ENCODE results near the gene CEACAM19.
"Not testable (repeated sequence)": the region's sequence is repeated elsewhere in the genome, so short reads cannot be mapped to it uniquely, and the experiment has no call there.

CEACAM19 gene

DNA sequence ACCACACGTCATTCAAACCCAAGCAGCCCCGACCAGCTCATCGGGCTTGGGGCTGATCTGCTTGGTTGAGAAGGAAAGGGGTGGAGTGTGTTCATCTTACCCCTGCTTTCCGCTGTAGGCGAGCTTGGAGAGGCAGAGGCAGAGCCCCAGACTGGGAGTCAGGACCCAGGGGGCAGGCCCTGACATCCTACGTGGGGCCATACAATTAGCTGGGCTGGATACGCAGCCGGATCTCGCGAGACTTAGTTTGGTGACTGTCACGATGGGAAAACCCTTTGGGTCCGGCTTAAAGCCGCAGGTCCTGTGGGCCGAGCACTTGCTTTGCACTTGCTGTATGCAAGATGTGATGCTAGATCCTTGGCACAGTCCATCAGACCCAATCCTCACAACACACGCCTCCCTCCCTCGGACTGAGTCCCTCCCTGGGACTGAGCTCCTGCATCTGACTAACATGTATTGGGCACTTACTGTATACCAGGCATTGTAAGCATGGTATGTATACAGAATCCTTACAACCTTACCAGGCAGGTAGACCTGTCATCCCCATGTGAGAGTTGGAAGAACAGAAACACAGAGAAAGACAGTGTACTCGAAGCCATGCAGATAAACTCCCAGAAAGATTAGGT lies 31.4 kb downstream of the CEACAM19 start:
- no peak for DNase-seq

DNA sequence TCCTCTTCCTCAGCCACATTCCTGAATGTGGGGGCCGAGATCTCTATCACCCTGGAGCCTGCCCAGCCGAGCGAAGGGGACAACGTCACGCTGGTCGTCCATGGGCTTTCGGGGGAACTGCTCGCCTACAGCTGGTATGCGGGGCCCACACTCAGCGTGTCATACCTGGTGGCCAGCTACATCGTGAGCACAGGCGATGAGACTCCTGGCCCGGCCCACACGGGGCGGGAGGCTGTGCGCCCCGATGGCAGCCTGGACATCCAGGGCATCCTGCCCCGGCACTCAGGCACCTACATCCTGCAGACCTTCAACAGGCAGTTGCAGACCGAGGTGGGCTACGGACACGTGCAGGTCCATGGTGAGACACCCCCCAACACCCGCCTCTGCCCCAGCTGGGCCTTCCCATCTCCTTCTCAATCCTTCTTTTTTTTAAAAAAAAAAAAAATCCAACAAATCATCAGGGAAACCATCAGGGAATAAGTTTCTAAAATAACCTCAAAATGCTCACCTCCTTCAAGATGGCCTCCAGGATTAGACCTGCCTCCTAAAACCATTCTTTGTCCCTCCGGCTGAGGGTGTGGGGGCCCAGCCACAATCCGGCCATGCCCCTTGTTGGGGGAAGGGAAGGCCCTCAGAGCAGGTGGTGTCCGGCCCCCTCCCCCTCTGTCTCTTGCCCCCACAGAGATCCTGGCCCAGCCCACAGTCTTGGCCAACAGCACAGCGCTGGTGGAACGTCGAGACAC lies 32.2 kb downstream of the CEACAM19 start:
- DNase-seq: no peak

DNA sequence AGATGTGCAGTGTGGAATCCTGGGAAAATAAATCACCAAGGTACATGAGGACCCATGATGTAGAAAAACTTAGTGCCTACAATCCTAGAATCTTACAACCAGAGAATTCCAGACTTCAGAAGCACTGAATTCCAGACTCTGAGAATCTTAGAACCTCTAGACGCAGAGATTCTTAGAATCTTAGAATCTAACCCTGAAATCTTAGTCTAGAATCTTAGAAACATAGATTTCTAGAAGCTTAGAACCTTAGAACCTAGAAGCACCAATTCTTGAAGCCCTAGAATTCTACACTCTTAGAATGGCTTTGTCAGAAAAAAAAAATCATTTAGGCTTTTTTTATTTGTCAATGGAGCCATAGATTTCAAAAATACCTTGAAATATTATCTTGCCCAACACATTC lies 33.7 kb downstream of the CEACAM19 start:
- DNase-seq: no peak

DNA sequence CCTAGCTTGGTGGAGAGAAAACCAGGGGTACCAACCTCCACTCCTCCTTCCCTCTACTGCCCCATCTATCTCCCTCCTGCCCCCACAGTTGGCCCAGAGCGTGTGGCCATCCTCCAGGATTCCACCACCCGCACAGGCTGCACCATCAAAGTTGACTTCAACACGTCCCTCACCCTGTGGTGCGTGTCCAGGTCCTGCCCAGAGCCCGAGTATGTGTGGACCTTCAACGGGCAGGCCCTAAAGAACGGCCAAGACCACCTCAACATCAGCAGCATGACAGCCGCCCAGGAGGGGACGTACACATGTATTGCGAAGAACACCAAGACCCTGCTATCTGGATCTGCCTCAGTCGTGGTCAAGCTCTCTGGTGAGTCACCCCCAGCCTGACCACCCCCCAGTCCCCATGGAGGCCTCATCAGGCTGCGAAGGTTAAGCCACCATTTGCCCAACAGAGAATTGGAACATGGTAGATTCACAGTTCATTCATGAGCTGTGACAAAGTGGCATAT lies 34.3 kb downstream of the CEACAM19 start:
- DNase-seq: no peak

DNA sequence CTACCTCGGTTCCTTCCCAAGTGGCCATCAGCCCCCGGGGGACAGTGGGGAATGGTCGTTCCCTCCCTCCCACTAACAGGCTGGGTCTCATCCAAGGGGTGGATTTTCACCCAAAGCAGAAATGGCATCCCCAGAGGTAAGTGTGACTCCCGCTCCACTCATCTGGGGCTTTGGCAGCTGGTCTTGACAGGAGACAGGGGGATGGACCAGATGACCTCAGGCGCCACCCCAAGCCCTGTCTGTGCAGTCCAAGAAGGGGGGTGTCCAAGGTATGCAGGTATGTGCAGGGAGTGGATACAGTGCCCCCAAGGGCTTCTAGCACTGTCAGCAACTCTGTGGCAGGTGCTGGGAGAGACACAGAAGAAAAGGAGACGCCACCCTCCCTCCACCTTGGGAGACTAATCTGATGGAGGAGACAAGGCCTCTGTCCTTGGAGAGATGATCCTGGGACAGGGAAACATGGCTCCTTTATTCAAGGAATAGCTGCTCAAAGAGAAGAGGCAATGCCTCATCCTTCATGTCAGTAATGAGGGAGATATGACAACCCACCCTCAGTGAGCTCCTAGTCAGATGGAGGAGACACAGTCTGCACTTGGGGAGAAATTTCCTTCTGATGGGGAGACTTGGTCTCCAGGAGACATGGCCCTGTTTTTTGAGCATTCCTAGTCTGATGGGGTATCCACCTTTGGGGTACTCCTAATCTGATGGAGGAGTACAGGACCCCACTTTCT lies 35.4 kb downstream of the CEACAM19 start:
- DNase-seq: no peak

DNA sequence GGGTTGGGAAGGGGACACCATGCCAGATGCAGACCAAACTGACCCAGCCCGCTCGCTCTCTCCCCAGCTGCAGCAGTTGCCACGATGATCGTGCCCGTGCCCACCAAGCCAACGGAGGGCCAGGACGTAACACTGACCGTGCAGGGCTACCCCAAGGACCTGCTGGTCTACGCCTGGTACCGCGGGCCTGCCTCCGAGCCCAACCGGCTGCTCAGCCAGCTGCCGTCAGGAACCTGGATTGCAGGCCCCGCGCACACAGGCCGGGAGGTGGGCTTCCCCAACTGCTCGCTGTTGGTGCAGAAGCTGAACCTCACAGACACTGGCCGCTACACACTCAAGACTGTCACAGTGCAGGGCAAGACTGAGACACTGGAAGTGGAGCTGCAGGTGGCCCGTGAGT lies 36.5 kb downstream of the CEACAM19 start:
- DNase-seq: no peak

DNA sequence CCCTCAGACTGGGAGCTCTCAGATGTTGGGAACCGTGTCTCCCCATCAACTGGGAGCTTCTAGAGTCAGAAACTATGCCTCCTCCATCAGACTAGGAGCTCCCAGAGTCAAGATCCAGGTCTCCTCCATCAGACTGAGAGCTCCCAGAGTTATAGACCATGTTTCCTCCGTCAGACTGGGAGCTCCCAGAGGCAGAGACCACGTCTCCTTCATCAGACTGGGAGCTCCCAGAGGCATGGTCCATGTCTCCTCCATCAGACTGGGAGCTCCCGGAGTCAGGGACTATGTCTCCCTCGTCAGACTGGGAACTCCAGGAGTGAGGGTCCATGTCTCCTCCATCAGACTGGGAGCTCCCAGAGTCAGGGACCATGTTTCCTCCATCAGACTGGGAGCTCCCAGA lies 37.7 kb downstream of the CEACAM19 start:
- no peak for DNase-seq

DNA sequence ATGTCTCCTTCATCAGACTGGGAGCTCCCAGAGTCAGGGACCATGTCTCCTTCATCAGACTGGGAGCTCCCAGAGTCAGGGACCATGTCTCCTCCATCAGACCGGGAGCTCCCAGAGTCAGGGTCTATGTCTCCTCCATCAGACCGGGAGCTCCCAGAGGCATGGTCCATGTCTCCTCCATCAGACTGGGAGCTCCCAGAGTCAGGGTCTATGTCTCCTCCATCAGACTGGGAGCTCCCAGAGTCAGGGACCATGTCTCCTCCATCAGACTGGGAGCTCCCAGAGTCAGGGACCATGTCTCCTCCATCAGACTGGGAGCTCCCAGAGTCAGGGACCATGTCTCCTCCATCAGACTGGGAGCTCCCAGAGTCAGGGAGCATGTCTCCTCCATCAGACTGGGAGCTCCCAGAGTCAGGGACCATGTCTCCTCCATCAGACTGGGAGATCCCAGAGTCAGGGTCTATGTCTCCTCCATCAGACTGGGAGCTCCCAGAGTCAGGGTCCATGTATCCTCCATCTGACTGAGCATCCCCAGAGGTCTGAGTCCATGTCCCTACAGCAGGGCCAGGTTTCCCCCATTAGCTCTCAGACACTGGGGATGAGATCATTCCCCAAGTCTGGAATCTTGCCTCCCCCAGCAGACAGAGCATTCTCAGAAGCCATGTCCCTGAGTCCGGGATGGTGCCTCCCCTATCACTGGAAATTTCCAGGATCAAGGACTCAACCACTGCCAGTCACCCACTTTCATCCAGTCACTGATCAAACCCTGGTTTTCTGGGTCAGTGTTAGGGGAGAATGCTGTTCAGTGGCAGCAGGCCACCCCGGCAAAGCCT lies 38.4 kb downstream of the CEACAM19 start:
- DNase-seq: not testable (repeated sequence)

DNA sequence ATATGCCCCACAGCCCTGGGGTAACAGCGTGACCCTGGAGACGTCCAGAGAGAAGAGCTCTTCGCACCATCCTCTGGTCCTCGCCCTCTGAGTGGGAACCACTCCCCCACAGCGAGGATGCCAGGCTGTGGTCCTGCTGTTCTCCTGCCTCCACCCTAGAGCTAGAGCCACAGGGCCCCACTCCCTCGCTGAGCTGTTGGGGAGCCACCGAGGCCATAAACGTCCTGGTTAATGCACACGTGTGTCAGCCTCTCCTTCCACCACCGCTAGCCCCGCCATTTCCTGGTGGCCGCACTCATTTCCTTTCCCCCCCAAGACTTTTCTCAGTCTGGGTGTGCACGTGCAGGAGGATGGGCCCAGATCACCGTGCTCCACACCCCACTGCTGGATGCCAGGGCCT lies 39.2 kb downstream of the CEACAM19 start:
- DNase-seq: no peak

DNA sequence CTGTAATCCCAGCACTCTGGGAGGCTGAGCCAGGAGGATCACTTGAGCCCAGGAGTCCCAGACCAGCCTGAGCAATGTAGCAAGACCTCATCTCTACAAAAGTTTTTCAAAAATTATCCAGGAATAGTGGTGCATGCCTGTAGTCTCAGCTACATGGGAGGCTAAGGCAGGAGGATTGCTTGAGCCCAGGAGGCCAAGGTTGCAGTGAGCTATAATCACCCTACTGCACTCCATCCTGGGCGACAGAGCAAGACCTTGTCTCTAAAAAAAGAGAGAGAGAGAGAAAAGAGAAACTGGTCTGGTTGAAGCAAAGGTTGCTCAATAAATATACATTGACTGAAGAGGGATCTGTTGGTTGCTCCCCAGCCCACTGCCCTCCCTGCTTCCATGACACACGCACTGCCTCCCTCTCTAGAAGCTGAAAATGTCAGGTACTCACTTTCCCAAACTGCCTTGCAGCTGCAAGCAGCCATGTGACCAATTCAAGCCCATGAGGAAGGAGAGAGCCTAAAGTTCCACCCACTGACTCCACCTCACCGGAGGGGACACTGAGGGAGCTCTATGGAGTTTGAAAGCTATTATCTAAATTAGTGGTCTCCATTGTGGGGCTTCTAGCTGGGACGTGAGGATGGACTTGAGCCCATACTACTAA lies 41.7 kb downstream of the CEACAM19 start:
- no peak for DNase-seq

DNA sequence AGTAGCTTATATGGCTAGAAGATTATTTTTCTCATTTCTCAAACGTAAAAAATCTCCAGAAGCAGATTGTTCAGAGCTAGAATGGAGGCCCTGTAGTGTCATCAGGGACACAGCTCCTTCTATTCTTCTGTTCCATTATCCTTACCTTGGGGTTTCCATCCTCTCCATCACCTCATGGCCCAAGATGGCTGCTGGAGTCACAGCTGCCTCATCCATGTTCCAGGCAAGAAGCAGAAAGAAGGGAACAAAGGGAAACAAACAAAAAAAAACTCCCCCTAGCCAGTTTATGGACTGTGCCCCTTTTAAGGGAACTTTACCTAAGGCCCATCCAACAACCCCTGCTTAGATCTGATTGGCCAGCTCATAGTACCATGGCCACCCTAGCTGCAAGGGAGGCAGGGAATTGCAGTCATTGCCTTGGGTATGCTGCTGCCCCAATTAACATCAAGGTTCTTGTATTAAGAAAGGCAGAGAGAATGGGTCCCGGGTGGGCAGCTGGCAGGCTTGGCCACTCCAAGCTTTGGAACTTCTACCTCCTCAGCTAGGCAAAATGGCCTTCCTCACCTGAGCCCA lies 43.4 kb downstream of the CEACAM19 start:
- no peak for DNase-seq

DNA sequence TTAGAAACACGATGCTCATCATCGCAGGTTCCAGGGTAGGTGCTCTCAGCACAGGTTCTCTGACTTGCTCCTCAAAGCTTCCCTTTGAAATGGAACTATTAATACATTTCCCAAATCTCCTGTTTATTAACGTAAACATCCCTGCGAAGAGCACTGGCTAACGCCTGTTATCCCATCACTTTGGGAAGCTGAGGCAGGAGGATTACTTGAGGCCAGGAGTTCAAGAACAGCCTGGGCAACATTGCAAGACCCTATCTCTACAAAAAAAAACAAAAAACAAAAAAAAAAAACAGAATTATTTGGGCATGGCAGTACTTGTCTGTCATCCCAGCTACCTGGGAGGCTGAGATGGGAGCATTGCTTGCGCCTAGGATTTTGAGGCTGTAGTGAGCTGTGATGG lies 46.3 kb downstream of the CEACAM19 start:
- DNase-seq: no peak

DNA sequence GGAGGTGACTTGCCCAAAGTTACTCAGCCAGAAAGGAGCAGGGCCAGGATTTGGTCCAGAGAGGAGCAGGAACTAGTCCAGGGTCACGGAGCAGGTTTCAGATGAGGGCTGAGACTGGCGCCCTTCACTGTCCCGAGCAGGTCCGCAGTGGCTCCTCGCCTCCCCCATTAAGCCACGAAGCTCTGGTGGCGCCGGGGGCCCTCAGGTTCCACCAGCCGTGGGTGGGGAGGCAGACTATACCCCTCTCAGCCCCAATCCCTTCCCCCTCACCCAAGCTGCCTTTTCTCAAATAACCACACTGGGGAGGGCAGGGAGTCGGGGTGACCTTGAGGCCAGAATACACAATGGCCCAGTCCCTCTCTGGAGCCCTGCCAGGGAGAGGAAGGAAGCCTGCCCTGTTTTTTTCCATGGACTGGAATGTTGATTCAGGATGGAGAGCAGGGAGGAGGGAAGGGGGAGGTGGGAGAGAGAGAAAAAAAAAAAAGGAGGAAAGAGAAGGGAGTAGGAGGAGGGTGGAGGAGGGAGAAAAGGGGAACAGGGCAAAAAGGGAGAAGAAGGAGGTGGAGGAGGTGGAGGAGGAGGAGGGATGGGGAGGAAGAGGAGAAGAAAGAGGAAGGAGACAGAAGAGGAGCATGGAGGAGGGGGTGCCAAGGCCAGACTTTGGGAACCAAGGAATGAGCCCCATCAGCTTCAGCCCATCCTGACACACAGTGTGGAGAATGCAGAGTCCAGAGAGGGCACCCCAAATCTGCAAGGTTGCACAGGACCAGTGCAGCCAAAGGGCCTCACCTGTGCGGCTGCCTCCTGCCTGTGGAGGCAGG lies 47.4 kb downstream of the CEACAM19 start:
- no peak for DNase-seq

DNA sequence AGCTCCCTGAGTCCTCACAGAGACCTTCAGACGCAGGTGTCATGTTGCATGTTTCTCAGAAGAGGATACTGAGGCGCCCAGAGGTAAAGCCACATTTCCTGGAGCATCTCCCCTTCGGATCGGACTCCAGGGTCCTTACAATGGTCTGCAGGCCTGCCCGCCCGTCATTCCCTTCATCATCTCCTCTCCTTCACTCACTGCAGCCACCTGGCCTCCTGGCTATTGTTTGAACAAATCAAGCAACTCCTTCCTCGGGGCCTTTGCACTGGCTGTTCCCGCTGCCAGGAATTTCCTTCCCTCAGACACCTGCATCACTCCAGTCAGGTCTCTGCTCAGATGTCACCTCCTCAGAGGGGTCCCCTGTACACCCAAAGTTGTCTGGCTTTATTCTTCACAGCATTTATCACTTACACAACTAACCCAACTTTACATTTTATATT lies 48.0 kb downstream of the CEACAM19 start:
- no peak for DNase-seq

DNA sequence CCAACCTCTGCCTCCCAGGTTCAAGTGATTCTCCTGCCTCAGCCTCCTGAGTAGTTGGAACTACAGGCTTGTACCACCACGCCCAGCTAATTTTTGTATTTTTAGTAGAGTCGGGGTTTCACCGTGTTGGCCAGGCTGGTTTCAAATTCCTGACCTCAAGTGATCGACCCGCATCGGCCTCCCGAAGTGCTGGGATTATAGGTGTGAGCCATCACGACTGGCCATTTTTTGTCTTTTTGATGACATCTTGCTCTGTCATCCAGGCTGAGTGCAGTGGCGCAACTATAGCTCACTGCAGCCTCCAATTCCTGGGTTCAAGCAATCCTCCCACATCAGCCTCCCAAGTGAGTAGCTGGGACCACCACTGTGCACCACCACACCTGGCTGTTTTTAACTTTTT lies 49.1 kb downstream of the CEACAM19 start:
- not testable (repeated sequence) for DNase-seq

DNA sequence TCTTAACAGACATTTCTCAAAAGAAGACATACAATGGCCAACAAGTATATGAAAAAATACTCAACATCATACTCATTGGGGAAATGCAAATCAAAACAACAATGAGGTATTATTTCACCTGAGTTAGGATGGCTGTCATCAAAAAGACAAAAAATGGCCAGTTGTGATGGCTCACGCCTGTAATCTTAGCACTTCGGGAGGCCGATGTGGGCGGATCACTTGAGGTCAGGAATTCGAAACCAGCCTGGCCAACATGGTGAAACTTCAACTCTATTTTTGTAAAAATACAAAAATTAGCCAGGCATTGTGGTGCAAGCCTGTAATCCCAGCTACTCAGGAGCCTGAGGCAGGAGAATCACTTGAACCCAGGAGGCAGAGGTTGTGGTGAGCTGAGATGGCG lies 49.7 kb downstream of the CEACAM19 start:
- DNase-seq: no peak

DNA sequence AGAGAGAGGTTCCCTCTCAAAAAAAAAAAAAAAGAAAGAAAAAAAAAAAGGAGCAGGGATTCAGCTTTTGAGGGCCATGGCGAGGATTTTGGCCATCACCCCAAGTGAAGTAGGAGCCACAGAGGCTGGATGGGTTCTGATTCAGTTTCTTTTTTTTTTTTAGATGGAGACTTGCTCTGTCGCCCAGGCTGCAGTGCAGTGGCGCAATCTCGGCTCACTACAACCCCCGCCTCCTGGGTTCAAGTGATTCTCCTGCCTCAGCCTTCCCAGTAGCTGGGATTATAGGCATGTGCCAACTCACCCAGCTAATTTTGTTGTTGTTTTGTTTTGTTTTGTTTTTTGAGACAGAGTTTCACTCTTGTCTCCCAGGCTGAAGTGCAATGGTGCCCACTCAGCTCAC lies 50.1 kb downstream of the CEACAM19 start:
- DNase-seq: not testable (repeated sequence)

DNA sequence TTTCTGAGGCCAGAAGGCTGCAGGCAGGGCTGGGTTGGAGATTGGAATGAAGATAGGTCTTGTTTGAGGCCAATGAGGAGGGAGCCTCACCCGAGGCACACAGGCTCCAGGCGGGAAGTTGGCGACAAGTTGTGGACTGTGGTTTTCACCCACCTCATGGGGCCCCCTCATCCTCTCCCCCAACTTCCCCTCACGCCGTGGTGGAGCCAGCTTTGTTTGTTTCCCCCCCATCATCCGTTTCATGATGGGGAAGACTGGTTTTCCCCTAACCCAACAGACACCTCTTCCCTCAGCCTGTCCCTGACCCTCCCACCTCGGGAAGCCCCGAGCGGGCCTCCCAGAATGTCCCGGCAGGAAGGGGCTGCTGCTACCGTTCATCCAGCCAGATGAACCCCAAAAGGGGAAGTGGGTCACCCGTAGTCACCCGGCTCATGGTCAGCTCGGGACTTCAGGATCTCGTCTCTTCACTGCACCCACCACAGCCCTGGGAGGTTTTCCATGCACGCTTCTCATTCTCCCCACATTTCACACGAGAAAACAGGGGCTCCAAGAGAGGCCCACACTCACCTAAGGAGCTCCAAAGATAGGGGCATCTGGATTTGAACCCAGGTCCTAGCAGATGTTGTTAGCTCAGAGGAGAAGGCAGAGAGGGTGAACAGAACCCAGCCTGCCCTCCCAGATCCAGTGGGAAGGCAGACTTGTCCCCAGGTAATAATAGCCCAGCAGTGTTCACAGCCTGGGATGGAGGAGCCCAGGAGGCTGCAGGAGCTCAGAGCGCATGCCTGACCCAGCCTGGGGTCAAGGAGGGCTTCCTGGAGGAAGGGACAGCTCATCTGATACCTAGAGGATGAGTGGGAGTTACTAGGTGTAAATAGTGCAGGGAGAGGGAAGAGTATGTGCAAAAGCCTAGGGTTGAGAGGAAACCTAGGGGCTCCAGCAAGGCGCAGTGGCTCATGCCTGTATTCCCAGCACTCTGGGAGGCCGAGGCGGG lies 51.1 kb downstream of the CEACAM19 start:
- DNase-seq: no peak

DNA sequence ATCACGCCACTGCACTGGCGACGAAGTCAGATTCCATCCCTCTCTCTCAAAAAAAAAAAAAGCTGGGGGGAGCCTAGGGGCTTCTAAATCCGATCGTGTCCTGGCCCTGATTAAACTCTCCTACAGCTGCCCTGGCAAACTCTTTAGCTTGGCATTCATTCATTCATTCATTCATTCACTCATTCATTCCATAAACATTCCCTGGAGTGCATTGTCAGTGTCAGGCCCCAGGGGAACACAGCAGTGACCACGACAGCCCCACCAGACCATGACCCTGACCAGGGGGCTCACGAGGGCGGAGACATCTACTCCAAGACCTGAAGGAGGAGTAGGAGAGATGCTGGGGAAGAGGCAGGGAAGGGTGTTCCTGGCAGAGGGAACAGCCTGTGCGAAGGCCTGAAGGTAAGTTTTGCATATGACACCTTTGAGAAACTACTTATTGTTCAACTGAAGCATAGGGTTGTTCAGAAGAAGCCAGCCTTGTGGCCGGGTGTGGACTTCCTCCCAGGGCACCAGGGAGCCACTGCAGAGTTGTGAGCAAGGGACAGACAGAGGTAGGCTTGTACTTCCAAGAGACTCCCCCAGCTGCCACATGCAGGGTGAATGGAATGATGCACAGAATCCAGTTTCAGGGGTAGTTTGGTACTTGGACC lies 52.1 kb downstream of the CEACAM19 start:
- DNase-seq: no peak
